Large intestine (tissue), 3 donors: ENCODE measurements around the gene GRK5. TPM values are rescaled to one million over a fixed set of nuclear protein-coding genes. Genes with fewer than 3 reads are reported as not detected.

Experiments used
- DNase-seq, 2 donors: peaks; one replicate each; pipeline versions ENCODE4 v3.0.0 to v3.0.0-alpha.2; 2013
- H3K27ac ChIP-seq: one replicate; pipeline ENCODE4 v1.5.1; 2013; ENCODE audit warnings: low read length
- H3K27me3 ChIP-seq: 2 replicates; pipeline ENCODE4 v1.6.1; 2013; ENCODE audit warnings: low read length; ENCODE audit not compliant: control insufficient read depth, insufficient read depth
- H3K36me3 ChIP-seq: 2 replicates; pipeline ENCODE4 v1.6.1; 2013; ENCODE audit warnings: low read length; ENCODE audit not compliant: control insufficient read depth, insufficient read depth
- H3K4me1 ChIP-seq: one replicate; pipeline ENCODE4 v1.6.1; 2013; ENCODE audit warnings: low read length; ENCODE audit not compliant: control insufficient read depth, insufficient read depth
- H3K4me3 ChIP-seq: one replicate; pipeline ENCODE4 v1.5.1; 2013; ENCODE audit warnings: low read length
- H3K9me3 ChIP-seq: one replicate; pipeline ENCODE4 v1.6.1; 2013; ENCODE audit warnings: mild to moderate bottlenecking, low read depth, low read length, moderate library complexity; ENCODE audit not compliant: control insufficient read depth
- WGBS: methylation state at CpG from one replicate; pipeline ENCODE4 v1.1.5; 2013; ENCODE audit warnings: low lambda C conversion rate; ENCODE audit not compliant: insufficient coverage; 5-methylcytosine and 5-hydroxymethylcytosine counted together
- polyA plus RNA-seq: library from polyadenylated mRNA; unstranded; fragments of 120-200 nt; gene quantifications from one replicate; pipeline ENCODE4 v1.2.1, GENCODE V29; 2013

GRK5 gene
- polyA plus RNA-seq, 1 donor: 38.8 TPM

GRCh38 chr10:119302591-119303253 lies 95.4 kb downstream of the GRK5 start:
- H3K27ac ChIP-seq: peak overlapping the region; percentile 84
- H3K4me3 ChIP-seq: no peak overlapping the region
- peaks cover 33% of the 10 kb centered on the region for H3K4me1 ChIP-seq
- no CpG with 5 or more reads among the region's 12 CpGs for WGBS
- H3K9me3 ChIP-seq: no peaks in the 10 kb centered on the region
- DNase-seq: peak; percentile 86 to 93
- H3K27me3 ChIP-seq: no peaks in the 10 kb centered on the region
- no peaks in the 10 kb centered on the region for H3K36me3 ChIP-seq

- no CpG with 5 or more reads among the region's 3 CpGs for WGBS
- peak; percentile 38 to 64 for DNase-seq
- Histone ChIP-seq H3K36me3 (no peaks in the 10 kb centered on the region), H3K4me1 (peaks cover 33% of the 10 kb centered on the region), H3K27ac (no peak overlapping the region), H3K9me3 (no peaks in the 10 kb centered on the region), H3K4me3 (no peak overlapping the region), H3K27me3 (no peaks in the 10 kb centered on the region)
Measured at GRCh38 chr10:119303886-119304285, 96.5 kb downstream of the GRK5 start.

- Histone ChIP-seq H3K27ac (no peak overlapping the region), H3K9me3 (no peaks in the 10 kb centered on the region), H3K27me3 (no peaks in the 10 kb centered on the region), H3K4me1 (peaks cover 33% of the 10 kb centered on the region), H3K36me3 (no peaks in the 10 kb centered on the region), H3K4me3 (no peak overlapping the region)
- DNase-seq: no peak
- 100% methylated on average over 1 of the region's 8 CpGs for WGBS
Measured at GRCh38 chr10:119304541-119304940, 97.2 kb downstream of the GRK5 start.

GRCh38 chr10:119305860-119306513 lies 98.6 kb downstream of the GRK5 start:
- Histone ChIP-seq H3K27me3 (no peaks in the 10 kb centered on the region), H3K9me3 (no peaks in the 10 kb centered on the region), H3K27ac (no peak overlapping the region), H3K4me1 (peaks cover 32% of the 10 kb centered on the region), H3K4me3 (no peak overlapping the region), H3K36me3 (no peaks in the 10 kb centered on the region)
- DNase-seq: peak in 1 of 2 donors; percentile 37
- WGBS: no CpG with 5 or more reads among the region's 11 CpGs

GRCh38 chr10:119306514-119306951 lies 99.2 kb downstream of the GRK5 start:
- H3K4me1 ChIP-seq: peaks cover 29% of the 10 kb centered on the region
- no peak overlapping the region for H3K4me3 ChIP-seq
- peak in 1 of 2 donors; percentile 59 for DNase-seq
- H3K27ac ChIP-seq: no peak overlapping the region
- no peaks in the 10 kb centered on the region for H3K36me3 ChIP-seq
- no peaks in the 10 kb centered on the region for H3K9me3 ChIP-seq
- WGBS: no CpG with 5 or more reads among the region's 9 CpGs
- H3K27me3 ChIP-seq: no peaks in the 10 kb centered on the region

GRCh38 chr10:119306986-119307392 lies 99.6 kb downstream of the GRK5 start:
- no peak overlapping the region for H3K4me3 ChIP-seq
- H3K9me3 ChIP-seq: no peaks in the 10 kb centered on the region
- H3K4me1 ChIP-seq: peaks cover 25% of the 10 kb centered on the region
- no peaks in the 10 kb centered on the region for H3K36me3 ChIP-seq
- H3K27me3 ChIP-seq: no peaks in the 10 kb centered on the region
- no CpG with 5 or more reads among the region's 4 CpGs for WGBS
- H3K27ac ChIP-seq: no peak overlapping the region
- DNase-seq: no peak

- no peaks in the 10 kb centered on the region for H3K36me3 ChIP-seq
- DNase-seq: no peak
- no peak overlapping the region for H3K27ac ChIP-seq
- H3K4me1 ChIP-seq: peaks cover 14% of the 10 kb centered on the region
- H3K27me3 ChIP-seq: no peaks in the 10 kb centered on the region
- no CpG with 5 or more reads among the region's 12 CpGs for WGBS
- H3K9me3 ChIP-seq: peaks cover 4% of the 10 kb centered on the region
- no peak overlapping the region for H3K4me3 ChIP-seq
Measured at GRCh38 chr10:119308089-119308488, 100.7 kb downstream of the GRK5 start.

- Histone ChIP-seq H3K4me1 (peaks cover 8% of the 10 kb centered on the region), H3K27ac (no peak overlapping the region)
Measured at GRCh38 chr10:119308551-119309422, 101.4 kb downstream of the GRK5 start.

GRCh38 chr10:119309423-119309770 lies 102.0 kb downstream of the GRK5 start:
- no peaks in the 10 kb centered on the region for H3K27me3 ChIP-seq
- no peak overlapping the region for H3K27ac ChIP-seq
- WGBS: no CpG with 5 or more reads among the region's 2 CpGs
- H3K36me3 ChIP-seq: no peaks in the 10 kb centered on the region
- H3K9me3 ChIP-seq: peaks cover 4% of the 10 kb centered on the region
- H3K4me1 ChIP-seq: peaks cover 8% of the 10 kb centered on the region
- no peak for DNase-seq
- no peak overlapping the region for H3K4me3 ChIP-seq

More at GRCh38 chr10:119308551-119309422, 101.4 kb downstream of the GRK5 start:
- no peaks in the 10 kb centered on the region for H3K27me3 ChIP-seq
- no peaks in the 10 kb centered on the region for H3K36me3 ChIP-seq
- DNase-seq: no peak
- no peak overlapping the region for H3K4me3 ChIP-seq
- 50% methylated on average over 2 of the region's 24 CpGs for WGBS
- peaks cover 4% of the 10 kb centered on the region for H3K9me3 ChIP-seq

- WGBS: no CpG with 5 or more reads among the region's 4 CpGs
- no peak overlapping the region for H3K4me3 ChIP-seq
- H3K4me1 ChIP-seq: peaks cover 19% of the 10 kb centered on the region
- H3K27me3 ChIP-seq: no peaks in the 10 kb centered on the region
- no peaks in the 10 kb centered on the region for H3K36me3 ChIP-seq
- peak; percentile 74 to 88 for DNase-seq
- H3K27ac ChIP-seq: no peak overlapping the region
- peaks cover 4% of the 10 kb centered on the region for H3K9me3 ChIP-seq
Measured at GRCh38 chr10:119310806-119311205, 103.4 kb downstream of the GRK5 start.
